ENCODE results near the gene CDK5RAP1. TPM values are rescaled to one million over a fixed set of nuclear protein-coding genes. Genes with fewer than 3 reads are reported as not detected.

The CDK5RAP1 gene
- polyA plus RNA-seq, 1 donor (not counting 4 experiments of a cell fraction or from before 2014, with no cell fraction given), result 34.0 TPM

GRCh38 chr20:33323236-33323635, 78.1 kb downstream of the CDK5RAP1 start:
- H3K27ac ChIP-seq (ENCODE audit: control insufficient read depth, insufficient read depth, low read length), result no peak overlapping the region
- H4K20me1 ChIP-seq (ENCODE audit: control insufficient read depth, extremely low read depth, insufficient read depth, low read length), result no peaks in the 10 kb centered on the region
- dilution Hi-C loops (cut with MboI; ENCODE audit: extremely low pct_ligation_motif_present, low sequenced_read_pairs), result no loop called here
- no peak overlapping the region for H3K9ac ChIP-seq (ENCODE audit: control insufficient read depth, extremely low read depth, insufficient read depth, low read length)
- DNase-seq (ENCODE audit: low read depth, low spot score) (no peak), FAIRE-seq (no peak)
- H3K4me3 ChIP-seq (ENCODE audit: control insufficient read depth in 2 of 3, extremely low read depth in 1 of 3, insufficient read depth in 2 of 3, low read depth in 1 of 3, low read length in 3 of 3), result no peak overlapping the region
- TF ChIP-seq EZH2 (IDR thresholded peaks at IDR 0.05; ENCODE audit: low read length), result no peak
- TF ChIP-seq CTCF (optimal IDR thresholded peaks at IDR 0.05 in 1 of 3, IDR thresholded peaks at IDR 0.05 in 1 of 3, conservative IDR thresholded peaks at IDR 0.05 in 1 of 3; ENCODE audit: extremely low read depth in 1 of 3, insufficient read depth in 2 of 3, low read length in 3 of 3), result no peak
- no peaks in the 10 kb centered on the region for H3K9me3 ChIP-seq (ENCODE audit: control insufficient read depth, low read depth, low read length)
- H3K9me1 ChIP-seq (ENCODE audit: control insufficient read depth, extremely low read depth, insufficient read depth, low read length), result no peaks in the 10 kb centered on the region
- H3K36me3 ChIP-seq (ENCODE audit: control insufficient read depth in 2 of 2, extremely low read depth in 1 of 2, insufficient read depth in 2 of 2, low read length in 2 of 2), result no peaks in the 10 kb centered on the region
- H3K4me1 ChIP-seq (ENCODE audit: control insufficient read depth, extremely low read depth, insufficient read depth, low read length), result no peaks in the 10 kb centered on the region
- H2AFZ ChIP-seq (ENCODE audit: control insufficient read depth, low read length), result no peak overlapping the region
- H3K4me2 ChIP-seq (ENCODE audit: control insufficient read depth, extremely low read depth, insufficient read depth, low read depth, low read length), result no peak overlapping the region
- peaks cover 10% of the 10 kb centered on the region for H3K27me3 ChIP-seq (ENCODE audit: control insufficient read depth, extremely low read depth, insufficient read depth, low read length)
- H3K79me2 ChIP-seq (ENCODE audit: control insufficient read depth, insufficient read depth, low read length), result no peaks in the 10 kb centered on the region

- Histone ChIP-seq H4K20me1 (ENCODE audit: control insufficient read depth, extremely low read depth, insufficient read depth, low read length) (no peaks in the 10 kb centered on the region), H3K27me3 (ENCODE audit: control insufficient read depth, extremely low read depth, insufficient read depth, low read length) (peaks cover 10% of the 10 kb centered on the region), H3K9me1 (ENCODE audit: control insufficient read depth, extremely low read depth, insufficient read depth, low read length) (no peaks in the 10 kb centered on the region), H3K4me3 (ENCODE audit: control insufficient read depth in 2 of 3, extremely low read depth in 1 of 3, insufficient read depth in 2 of 3, low read depth in 1 of 3, low read length in 3 of 3) (no peak overlapping the region), H3K36me3 (ENCODE audit: control insufficient read depth in 2 of 2, extremely low read depth in 1 of 2, insufficient read depth in 2 of 2, low read length in 2 of 2) (no peaks in the 10 kb centered on the region), H3K9ac (ENCODE audit: control insufficient read depth, extremely low read depth, insufficient read depth, low read length) (no peak overlapping the region), H3K4me1 (ENCODE audit: control insufficient read depth, extremely low read depth, insufficient read depth, low read length) (no peaks in the 10 kb centered on the region), H3K27ac (ENCODE audit: control insufficient read depth, insufficient read depth, low read length) (no peak overlapping the region), H2AFZ (ENCODE audit: control insufficient read depth, low read length) (no peak overlapping the region), H3K79me2 (ENCODE audit: control insufficient read depth, insufficient read depth, low read length) (no peaks in the 10 kb centered on the region), H3K4me2 (ENCODE audit: control insufficient read depth, extremely low read depth, insufficient read depth, low read depth, low read length) (no peak overlapping the region), H3K9me3 (ENCODE audit: control insufficient read depth, low read depth, low read length) (no peaks in the 10 kb centered on the region)
- no peak for DNase-seq (ENCODE audit: low read depth, low spot score)
- dilution Hi-C loops (cut with MboI; ENCODE audit: extremely low pct_ligation_motif_present, low sequenced_read_pairs), result no loop called here
- no peak for TF ChIP-seq CTCF (optimal IDR thresholded peaks at IDR 0.05 in 1 of 3, IDR thresholded peaks at IDR 0.05 in 1 of 3, conservative IDR thresholded peaks at IDR 0.05 in 1 of 3; ENCODE audit: extremely low read depth in 1 of 3, insufficient read depth in 2 of 3, low read length in 3 of 3)
- no peak for TF ChIP-seq EZH2 (IDR thresholded peaks at IDR 0.05; ENCODE audit: low read length)
- FAIRE-seq, result no peak
Measured at GRCh38 chr20:33322456-33322855, 78.9 kb downstream of the CDK5RAP1 start.
